ENCODE results near the gene CDK19. TPM values are rescaled to one million over a fixed set of nuclear protein-coding genes. Genes with fewer than 3 reads are reported as not detected.

CDK19 gene
- polyA plus RNA-seq, 1 donor (not counting 4 experiments of a cell fraction or from before 2014, with no cell fraction given), result 6.4 TPM

DNA sequence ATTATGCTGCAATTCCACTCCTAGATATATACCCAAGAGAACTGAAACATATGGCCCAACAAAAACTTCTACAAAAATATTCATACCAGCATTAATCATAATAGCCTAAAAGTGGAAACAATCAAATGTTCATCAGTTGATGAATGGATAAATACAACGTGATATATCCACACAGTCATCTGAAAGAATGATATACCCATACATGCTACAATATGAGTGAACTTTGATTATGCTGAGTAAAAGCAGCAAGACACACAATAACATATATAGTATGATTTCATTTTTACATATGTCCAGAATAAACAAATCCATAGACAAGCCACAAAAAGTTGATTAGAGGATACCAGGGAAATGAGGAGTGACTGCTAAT lies 30.7 kb downstream of the CDK19 start:
- no peak overlapping the region for H3K4me3 ChIP-seq (ENCODE audit: control insufficient read depth in 2 of 3, extremely low read depth in 1 of 3, insufficient read depth in 2 of 3, low read depth in 1 of 3, low read length in 3 of 3)
- dilution Hi-C loops (cut with MboI; ENCODE audit: extremely low pct_ligation_motif_present, low sequenced_read_pairs), result no loop called here
- TF ChIP-seq, protein P1, sequence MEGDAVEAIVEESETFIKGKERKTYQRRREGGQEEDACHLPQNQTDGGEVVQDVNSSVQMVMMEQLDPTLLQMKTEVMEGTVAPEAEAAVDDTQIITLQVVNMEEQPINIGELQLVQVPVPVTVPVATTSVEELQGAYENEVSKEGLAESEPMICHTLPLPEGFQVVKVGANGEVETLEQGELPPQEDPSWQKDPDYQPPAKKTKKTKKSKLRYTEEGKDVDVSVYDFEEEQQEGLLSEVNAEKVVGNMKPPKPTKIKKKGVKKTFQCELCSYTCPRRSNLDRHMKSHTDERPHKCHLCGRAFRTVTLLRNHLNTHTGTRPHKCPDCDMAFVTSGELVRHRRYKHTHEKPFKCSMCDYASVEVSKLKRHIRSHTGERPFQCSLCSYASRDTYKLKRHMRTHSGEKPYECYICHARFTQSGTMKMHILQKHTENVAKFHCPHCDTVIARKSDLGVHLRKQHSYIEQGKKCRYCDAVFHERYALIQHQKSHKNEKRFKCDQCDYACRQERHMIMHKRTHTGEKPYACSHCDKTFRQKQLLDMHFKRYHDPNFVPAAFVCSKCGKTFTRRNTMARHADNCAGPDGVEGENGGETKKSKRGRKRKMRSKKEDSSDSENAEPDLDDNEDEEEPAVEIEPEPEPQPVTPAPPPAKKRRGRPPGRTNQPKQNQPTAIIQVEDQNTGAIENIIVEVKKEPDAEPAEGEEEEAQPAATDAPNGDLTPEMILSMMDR (optimal IDR thresholded peaks at IDR 0.05 in 1 of 3, IDR thresholded peaks at IDR 0.05 in 1 of 3, conservative IDR thresholded peaks at IDR 0.05 in 1 of 3; ENCODE audit: extremely low read depth in 1 of 3, insufficient read depth in 2 of 3, low read length in 3 of 3), result no peak
- TF ChIP-seq EZH2 (IDR thresholded peaks at IDR 0.05; ENCODE audit: low read length), result no peak
- H3K9ac ChIP-seq (ENCODE audit: control insufficient read depth, extremely low read depth, insufficient read depth, low read length), result no peak overlapping the region
- no peaks in the 10 kb centered on the region for H3K27me3 ChIP-seq (ENCODE audit: control insufficient read depth, extremely low read depth, insufficient read depth, low read length)
- H3K4me1 ChIP-seq (ENCODE audit: control insufficient read depth, extremely low read depth, insufficient read depth, low read length), result no peaks in the 10 kb centered on the region
- H4K20me1 ChIP-seq (ENCODE audit: control insufficient read depth, extremely low read depth, insufficient read depth, low read length), result no peaks in the 10 kb centered on the region
- FAIRE-seq (no peak), DNase-seq (ENCODE audit: low read depth, low spot score) (no peak)
- H3K9me1 ChIP-seq (ENCODE audit: control insufficient read depth, extremely low read depth, insufficient read depth, low read length), result no peaks in the 10 kb centered on the region
- H3K9me3 ChIP-seq (ENCODE audit: control insufficient read depth, low read depth, low read length), result peaks cover 2% of the 10 kb centered on the region
- H3K36me3 ChIP-seq (ENCODE audit: control insufficient read depth in 2 of 2, extremely low read depth in 1 of 2, insufficient read depth in 2 of 2, low read length in 2 of 2), result no peaks in the 10 kb centered on the region
- no peak overlapping the region for H3K4me2 ChIP-seq (ENCODE audit: control insufficient read depth, extremely low read depth, insufficient read depth, low read depth, low read length)
- no peak overlapping the region for H3K27ac ChIP-seq (ENCODE audit: control insufficient read depth, insufficient read depth, low read length)
- H3K79me2 ChIP-seq (ENCODE audit: control insufficient read depth, insufficient read depth, low read length), result no peaks in the 10 kb centered on the region
- no peak overlapping the region for H2AFZ ChIP-seq (ENCODE audit: control insufficient read depth, low read length)

DNA sequence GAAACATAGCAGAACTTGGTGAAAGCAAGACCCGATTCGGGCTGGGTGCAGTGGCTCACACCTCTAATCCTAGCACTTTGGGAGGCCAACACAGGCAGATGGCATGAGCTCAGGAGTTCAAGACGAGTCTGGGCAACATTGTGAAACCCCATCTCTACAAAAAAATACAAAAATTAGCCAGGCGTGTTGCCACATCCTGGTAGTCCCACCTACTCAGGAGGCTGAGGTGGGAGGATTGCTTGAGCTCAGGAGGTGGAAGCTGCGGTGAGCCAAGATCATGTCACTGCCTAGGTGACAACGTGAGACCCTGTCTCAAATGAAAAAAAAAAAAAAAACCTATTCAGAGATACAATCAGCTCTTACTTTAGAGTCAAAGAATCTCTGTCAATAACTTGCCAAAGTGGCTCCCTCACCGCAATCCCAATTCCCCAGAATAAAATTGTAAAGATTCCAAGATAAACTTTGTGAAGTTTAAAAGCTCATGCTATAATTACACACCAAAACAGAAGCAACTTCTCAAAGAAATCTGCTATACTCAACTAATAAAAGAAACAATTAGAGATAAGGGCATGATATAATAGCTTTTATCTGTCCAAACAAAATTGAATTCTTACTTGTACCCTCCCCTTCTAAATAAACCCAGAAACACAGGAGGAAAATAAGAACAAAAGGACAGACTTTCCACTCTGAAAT lies 33.6 kb downstream of the CDK19 start:
- Histone ChIP-seq H3K27ac (ENCODE audit: control insufficient read depth, insufficient read depth, low read length) (no peak overlapping the region), H3K9me3 (ENCODE audit: control insufficient read depth, low read depth, low read length) (no peaks in the 10 kb centered on the region), H3K9ac (ENCODE audit: control insufficient read depth, extremely low read depth, insufficient read depth, low read length) (no peak overlapping the region), H3K36me3 (ENCODE audit: control insufficient read depth in 2 of 2, extremely low read depth in 1 of 2, insufficient read depth in 2 of 2, low read length in 2 of 2) (no peaks in the 10 kb centered on the region), H2AFZ (ENCODE audit: control insufficient read depth, low read length) (no peak overlapping the region), H3K4me2 (ENCODE audit: control insufficient read depth, extremely low read depth, insufficient read depth, low read depth, low read length) (no peak overlapping the region), H4K20me1 (ENCODE audit: control insufficient read depth, extremely low read depth, insufficient read depth, low read length) (no peaks in the 10 kb centered on the region), H3K27me3 (ENCODE audit: control insufficient read depth, extremely low read depth, insufficient read depth, low read length) (no peaks in the 10 kb centered on the region), H3K4me3 (ENCODE audit: control insufficient read depth in 2 of 3, extremely low read depth in 1 of 3, insufficient read depth in 2 of 3, low read depth in 1 of 3, low read length in 3 of 3) (no peak overlapping the region), H3K9me1 (ENCODE audit: control insufficient read depth, extremely low read depth, insufficient read depth, low read length) (no peaks in the 10 kb centered on the region), H3K4me1 (ENCODE audit: control insufficient read depth, extremely low read depth, insufficient read depth, low read length) (no peaks in the 10 kb centered on the region), H3K79me2 (ENCODE audit: control insufficient read depth, insufficient read depth, low read length) (no peaks in the 10 kb centered on the region)
- dilution Hi-C loops (cut with MboI; ENCODE audit: extremely low pct_ligation_motif_present, low sequenced_read_pairs), result no loop called here
- no peak for FAIRE-seq
- no peak for DNase-seq (ENCODE audit: low read depth, low spot score)
- TF ChIP-seq, protein P1 (optimal IDR thresholded peaks at IDR 0.05 in 1 of 3, IDR thresholded peaks at IDR 0.05 in 1 of 3, conservative IDR thresholded peaks at IDR 0.05 in 1 of 3; ENCODE audit: extremely low read depth in 1 of 3, insufficient read depth in 2 of 3, low read length in 3 of 3), result no peak
- no peak for TF ChIP-seq EZH2 (IDR thresholded peaks at IDR 0.05; ENCODE audit: low read length)
